GM19397 (cell line): ENCODE data around the gene SYTL2.
"Not testable (repeated sequence)": the region's sequence is repeated elsewhere in the genome, so short reads cannot be mapped to it uniquely, and the experiment has no call there.

Source experiments
- ATAC-seq: cut with Tn5 transposase; IDR thresholded peaks from one replicate; pipeline ENCODE4 v1.9.1; 2021; ENCODE audit warnings: mild to moderate bottlenecking, moderate library complexity; ENCODE audit not compliant: unreplicated experiment

The SYTL2 gene

DNA sequence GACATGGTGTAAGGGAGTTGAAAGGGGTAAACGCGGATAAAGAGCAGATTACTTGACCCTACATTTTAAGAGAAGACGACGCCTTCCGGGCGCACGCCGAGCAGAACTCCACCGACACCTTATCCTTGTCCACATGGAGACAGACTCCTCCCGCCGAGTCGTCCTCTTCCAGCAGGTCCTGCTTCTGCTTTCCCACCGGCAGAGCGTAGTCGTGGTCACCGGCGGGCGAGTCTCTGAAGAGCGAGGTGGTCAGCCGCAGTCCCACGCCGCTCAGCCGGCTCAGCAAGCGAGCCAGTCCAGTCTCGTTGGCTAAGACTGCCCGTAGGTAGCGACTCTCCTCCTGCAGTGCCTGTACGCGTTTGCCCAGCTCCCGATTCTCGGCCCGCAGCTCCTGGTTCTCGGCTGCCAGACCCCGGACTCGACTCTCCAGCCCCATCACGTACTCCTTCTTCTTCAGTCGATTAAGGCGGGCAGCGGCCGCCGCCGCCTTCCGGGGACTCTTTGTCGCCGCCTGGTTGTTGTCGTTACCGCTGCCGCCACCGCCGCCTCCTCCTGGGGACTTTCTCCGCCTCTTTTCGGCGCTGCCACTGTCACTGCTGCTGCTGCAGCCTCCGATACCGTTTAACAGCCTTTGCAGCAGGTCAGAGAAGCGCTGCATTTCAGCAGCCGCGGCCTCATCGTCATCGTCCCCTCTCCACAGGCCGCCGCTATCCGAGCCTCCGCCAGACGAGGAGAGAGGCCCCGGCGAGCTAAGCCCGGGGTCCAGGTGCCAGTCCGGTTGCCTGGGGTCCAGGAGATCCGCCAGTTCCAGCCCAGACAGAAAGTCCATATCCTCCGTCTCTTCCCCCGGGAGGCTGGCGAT is 147.0 kb downstream of the SYTL2 start:
- ATAC-seq: peak; percentile 67

DNA sequence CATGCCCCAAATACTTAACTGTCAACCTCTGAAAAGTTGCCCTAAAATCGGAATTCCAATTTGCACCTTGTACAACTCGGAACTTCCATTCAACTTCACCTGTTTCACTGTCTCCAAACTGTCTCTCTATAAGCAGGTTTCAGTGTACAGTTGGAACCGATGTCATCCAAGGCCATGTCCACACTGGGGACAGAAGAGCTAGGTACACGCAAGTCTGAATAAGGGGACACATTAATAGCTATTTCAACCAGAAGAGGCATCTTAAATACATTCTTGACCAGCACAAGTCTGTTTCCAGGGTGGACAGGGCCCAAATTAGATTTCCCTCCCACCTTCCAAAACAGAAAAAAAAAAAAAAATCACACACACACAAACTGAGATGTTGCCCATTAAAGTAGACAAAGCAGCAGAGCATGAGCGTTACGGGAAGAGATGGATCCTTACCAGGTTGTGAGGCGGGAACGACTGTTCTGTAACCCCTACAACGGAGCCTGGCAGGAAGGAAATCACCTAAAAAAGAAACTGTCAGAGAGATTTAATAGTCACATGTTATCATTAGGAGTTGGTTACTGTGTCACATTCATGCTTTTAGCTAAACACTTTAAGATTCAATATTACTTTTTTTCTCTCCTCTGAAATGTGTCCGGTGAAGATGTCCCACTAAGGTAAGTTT is 147.7 kb downstream of the SYTL2 start:
- no peak for ATAC-seq

DNA sequence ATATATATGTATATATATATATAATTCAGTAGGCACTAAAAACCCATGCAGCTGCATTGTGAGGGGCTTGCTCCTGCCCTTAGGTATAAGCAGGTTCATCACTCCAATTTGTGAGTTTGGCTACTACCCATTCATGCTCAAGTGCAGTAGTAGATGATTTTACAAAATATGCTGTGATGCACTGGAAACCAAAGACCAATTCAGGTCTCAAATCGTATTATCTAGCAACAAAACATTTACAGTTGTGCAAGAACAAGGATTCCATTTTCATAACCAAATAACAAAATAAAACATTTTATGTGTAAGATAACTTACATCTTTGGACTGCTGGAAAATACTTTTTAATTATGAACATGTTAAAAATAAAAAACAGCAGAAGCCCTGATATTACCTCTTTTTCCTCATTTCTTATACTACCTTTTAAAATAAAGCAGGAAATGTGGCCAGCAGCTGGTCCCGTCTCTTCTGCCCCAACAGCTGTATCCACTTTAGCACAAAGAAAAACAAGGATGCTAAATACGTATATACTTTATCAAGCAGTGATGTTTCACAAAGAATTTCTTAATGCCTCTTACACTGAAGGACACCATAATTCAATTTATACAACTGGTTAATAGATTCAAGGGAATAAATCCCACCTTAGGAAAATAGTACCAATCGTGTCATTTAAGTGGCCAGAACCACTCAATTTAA is 148.8 kb downstream of the SYTL2 start:
- ATAC-seq: no peak

- no peak for ATAC-seq
Measured at GRCh38 chr11:85658180-85658579, 152.8 kb downstream of the SYTL2 start.

DNA sequence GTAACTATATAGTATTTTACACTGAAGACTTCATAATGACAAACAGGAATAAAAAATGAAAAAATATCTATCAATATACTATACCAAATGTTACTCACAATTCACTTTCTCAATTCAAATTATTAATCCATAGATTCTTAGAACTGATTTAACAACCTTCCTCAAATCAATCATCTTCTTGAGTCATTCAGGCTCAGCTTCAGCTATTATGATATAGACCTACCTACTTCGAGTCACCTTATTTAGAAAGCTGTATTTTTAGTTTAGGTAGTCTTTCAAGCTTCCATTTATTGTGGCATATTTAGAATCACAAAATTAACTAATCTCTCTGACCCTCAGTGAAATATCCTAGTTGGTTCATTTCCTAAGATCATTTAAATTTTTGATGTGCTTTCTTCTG is 154.2 kb downstream of the SYTL2 start:
- no peak for ATAC-seq

GRCh38 chr11:85654343-85654742 is 156.6 kb downstream of the SYTL2 start:
- ATAC-seq: not testable (repeated sequence)

DNA sequence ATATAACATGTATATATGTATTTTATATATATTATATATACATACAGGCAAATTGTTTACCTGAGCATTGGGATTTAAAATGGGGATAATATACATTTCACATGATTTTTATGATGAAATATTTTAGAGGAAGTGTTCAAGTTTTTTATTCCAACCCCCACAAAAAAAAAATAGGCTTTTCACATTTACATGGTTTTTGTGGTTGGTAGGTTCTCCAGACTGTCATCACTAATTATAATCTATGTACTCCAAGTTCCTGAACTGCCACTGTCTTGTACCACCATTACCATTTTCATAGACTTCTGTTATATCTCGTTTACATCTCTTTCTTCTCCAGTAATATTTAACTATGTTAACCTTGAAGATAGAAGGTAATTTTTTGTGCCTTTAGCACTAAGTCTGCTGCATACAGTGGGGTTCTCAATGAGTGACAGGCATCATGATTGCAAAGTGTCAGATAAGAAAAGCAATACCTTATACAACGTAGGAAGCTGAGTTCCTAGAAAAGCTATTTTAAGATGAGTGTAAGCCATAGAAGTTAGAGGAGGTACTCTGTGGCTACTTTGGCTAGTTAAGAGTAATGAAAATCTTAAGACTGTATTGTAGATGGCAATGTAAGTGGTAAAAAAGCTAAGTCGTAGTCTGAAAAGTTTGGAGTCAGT is 158.0 kb downstream of the SYTL2 start:
- no peak for ATAC-seq

DNA sequence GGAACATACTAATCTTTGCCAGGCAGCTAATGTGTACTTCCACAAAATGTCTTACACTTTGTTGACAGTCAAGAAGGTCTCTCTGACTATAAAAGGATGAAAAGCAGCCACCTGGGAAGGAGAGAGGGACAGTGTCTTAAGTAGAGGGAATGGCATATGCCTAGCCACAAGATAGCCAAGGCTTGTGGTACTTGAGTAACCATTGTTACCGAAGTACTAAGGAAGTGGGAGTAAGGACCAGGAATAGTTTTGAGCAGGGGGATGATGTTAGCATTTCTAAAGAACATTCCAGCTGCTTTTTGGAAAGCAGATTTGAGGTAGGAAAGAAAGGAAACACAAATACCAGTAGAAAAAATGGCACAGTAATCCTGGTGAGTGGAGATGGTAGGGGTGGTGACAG is 159.8 kb downstream of the SYTL2 start:
- ATAC-seq: no peak

GRCh38 chr11:85647604-85648299 is 163.2 kb downstream of the SYTL2 start, which contains the start of gene TMEM126A:
Gene TMEM126A (plus strand): TSS chr11:85647967. CDS start chr11:85650256, 2,289 bp downstream.
- peak; percentile 100 for ATAC-seq

GRCh38 chr11:85647078-85647477 is 163.9 kb downstream of the SYTL2 start:
- ATAC-seq: no peak
